Measurements from ENCODE around the gene C19orf81.
"Not testable (repeated sequence)": the region's sequence is repeated elsewhere in the genome, so short reads cannot be mapped to it uniquely, and the experiment has no call there.

Gene C19orf81

DNA sequence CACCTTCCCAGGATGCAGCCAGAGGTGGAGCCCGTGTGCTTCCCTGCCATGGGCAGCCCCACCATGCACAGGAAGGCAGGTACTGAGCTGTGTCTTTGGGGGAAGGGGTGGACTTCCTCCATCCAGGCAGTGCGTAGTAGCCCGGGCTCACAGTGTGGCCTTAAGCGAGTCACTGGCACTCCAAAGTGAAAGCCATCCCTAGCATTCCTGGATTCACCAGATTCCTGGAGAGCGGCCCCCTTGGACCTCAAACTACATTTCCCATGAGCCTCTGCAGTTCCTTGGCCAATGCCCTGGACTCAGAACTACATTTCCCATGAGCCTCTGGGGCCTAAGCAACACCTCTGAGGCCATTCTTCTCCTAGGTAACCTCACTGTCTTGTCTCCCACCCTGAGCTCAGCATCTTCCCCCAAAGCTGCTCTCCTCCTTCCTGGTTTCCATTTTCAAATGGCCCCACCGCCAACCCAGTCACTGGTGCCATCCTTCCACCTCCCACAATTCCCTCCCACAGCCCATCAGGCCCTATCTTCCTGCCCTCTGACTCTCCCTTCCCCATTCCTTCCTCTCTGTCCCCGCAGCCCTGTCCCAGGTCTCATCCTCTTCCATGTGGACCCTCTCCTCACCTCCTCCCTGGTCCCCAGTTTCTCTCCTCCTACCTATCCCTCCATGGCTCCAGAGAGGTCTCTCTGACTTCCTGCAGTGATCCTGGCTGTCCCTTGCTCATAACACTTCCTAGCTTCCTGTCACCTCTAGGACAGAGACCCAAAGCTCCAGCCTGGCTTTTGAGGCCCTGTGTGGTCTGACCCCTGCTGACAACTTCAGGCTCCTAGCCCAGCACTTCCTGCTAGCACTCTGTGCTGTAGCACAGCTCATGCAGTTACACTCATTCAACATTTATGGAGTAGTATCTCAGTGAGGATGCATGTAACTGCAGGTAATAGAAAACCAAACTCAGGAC, at the start of gene C19orf81:
C19orf81 (plus strand) TSS at position 13 of the 959 bp plus-strand sequence; CDS start at position 13, 0 bp downstream.
- peak; percentile 18 for DNase-seq (ENCODE audit: low read depth)

DNA sequence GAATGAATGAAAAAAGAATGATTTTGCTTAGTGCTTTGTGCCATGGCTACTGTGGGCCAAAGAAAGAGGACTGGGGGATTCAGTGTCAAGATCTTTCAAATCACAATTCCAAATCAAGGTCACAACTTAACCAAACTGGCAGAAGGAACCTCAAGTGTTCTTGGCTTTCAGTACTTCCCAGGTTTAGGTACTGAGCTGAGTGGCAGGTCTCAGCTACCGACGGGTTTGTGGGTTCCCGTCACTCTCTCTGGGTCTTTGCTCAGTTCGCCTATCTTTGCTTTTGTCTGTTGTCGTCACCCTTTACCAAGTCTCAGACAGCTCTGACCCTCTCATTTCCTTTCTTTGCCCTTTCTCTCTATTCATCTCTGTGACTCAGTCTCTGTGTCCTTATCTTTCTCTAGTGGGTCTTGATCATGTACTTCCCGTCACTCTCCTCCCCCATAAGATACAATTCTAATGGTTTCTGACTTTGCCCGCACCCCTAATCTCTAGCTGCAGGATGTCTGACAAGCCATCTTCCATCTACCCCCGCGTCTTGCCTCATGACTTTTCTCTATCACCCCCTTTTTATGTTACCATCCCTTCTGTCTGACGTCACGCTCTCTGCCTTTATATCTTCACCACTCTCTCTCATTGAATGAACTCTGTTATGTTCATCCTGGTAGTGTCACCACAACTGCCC, 47.7 kb upstream of the C19orf81 start:
- DNase-seq (ENCODE audit: low read depth): no peak

DNA sequence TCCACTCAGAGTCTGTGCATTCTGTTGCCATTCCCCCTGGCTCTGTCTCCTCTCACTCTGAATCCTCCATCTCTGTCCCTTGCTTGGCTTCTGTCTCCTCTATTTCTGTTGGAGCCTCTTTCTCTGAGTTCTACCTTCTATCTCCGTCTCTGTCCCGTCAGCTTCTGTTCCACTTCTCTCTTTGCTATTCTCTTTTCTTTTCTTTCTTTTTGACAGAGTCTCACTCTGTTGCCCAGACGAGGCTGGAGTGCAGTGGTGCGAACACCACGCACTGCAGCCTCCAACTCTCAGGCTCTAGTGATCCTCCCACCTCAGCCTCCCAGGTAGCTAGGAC, 47.2 kb upstream of the C19orf81 start:
- no peak for DNase-seq (ENCODE audit: low read depth)

DNA sequence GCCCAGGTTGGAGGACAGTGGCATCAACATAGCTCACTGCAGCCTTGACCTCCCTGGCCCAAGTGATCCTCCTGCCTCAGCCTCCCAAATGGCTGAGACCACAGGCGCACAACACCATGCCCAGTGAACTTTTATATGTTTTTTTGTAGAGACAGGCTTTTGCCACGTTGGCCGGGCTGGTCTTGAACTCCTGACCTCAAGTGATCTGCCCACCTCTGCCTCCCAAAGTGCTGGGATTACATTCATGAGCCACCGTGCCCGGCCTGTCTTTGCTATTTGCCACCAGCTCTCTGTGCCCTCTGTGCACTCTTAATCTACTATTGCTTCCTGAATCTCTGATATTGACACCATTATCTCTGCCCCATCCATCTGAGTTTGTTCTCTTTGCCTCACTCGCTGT, 46.7 kb upstream of the C19orf81 start:
- DNase-seq (ENCODE audit: low read depth): no peak

DNA sequence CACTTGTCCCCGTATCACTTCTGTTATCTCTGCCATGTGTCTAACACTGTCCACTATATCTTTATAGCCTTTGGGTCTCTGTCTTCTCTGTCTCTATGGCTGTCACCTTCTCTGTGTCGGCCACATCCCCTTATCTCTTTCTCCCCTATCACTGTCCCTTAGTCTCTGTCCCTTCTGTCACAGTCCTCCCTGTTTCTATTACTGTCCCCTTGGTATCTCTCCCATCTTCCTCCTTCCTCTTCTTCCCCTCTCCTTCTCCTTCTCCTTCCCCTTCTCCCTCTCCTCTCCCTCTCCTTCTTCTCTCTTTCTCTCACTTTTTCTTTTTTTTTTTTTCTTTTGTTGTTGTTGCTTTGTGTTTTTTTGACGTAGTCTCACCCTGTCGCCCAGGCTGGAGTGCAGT, 46.3 kb upstream of the C19orf81 start:
- DNase-seq (ENCODE audit: low read depth): no peak

DNA sequence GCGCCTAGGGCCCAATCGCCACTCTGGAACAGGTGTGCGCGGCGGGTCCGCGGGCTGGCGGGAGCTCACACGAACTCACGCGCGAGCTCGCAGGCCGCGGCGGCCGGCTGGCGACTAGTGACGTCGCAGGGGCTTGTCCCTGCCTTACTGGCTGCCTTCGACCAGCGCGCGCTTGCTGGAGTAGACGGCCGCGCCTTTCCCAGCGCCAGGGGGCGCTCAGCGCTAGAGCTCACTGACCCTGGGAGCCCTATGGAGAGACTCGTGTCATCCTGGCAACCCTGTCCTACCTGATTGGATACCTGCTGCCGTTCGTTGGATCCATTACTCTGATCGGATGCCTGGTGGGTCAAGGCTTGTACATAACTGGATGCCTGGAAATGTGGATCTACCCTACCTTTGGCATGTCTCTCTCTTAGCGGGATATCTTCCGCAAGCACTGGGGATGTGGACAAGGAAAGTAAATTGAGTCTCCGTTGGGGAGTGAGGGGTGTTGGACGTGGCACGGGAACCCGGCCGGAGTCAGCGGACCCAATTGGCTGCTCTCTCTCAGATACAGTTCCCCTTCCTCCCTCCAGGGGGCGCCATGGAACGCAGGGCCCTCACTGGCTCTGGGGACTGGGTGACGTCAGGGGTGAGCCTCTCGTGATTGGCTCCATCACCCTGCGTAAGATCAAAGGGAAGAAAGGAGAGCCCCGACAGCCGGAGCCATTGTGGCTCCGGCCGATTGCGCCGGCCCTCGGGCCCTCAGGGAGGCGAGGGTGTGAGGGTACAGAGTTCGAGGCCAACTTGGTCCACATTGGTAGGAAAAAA, 44.8 kb upstream of the C19orf81 start:
- not testable (repeated sequence) for DNase-seq (ENCODE audit: low read depth)

DNA sequence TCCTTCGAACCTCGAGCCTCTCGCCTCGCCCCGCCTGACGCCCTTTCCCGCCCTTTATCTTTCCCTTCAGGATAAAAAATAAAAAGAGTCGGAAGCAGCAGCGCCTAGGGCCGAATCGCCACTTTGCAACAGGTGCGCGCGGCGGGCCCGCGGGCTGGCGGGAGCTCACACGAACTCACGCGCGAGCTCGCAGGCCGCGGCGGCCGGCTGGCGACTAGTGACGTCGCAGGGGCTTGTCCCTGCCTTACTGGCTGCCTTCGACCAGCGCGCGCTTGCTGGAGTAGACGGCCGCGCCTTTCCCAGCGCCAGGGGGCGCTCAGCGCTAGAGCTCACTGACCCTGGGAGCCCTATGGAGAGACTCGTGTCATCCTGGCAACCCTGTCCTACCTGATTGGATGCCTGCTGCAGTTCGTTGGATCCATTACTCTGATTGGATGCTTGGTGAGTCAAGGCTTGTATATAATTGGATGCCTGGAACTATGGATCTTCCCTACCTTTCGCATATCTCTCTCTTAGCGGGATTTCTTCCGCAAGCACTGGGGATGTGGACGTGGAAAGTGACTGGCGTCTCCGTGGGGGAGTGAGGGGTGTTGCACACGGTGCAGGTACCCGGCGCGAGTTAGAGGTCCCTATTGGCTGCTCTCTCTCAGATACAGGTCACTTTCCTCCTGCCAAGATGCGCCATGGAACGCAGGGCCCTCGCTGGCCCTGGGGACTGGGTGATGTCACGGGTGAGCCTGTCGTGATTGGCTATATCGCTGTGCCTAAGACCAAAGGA, 43.0 kb upstream of the C19orf81 start:
- DNase-seq (ENCODE audit: low read depth): peak; percentile 9

DNA sequence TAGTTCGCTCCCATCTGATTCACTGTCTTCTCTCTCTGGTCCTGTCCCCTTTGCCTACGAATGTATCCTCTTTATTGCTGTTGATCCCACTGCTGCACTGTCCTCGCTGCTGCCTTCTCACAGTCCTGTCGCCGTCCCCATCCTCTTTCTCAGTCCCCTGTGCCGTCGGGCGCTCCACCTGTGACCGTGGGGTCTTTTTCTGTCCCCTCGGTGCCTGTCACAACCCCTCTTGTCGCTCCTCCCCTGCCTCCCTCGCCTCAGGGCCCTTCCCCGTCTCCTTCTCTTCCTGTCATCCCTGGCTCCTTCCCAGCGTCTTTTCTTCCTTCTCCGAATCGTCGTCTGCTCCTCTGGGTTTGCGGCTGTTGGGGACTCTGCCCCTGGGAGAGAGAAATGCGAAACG, 41.9 kb upstream of the C19orf81 start:
- no peak for DNase-seq (ENCODE audit: low read depth)

DNA sequence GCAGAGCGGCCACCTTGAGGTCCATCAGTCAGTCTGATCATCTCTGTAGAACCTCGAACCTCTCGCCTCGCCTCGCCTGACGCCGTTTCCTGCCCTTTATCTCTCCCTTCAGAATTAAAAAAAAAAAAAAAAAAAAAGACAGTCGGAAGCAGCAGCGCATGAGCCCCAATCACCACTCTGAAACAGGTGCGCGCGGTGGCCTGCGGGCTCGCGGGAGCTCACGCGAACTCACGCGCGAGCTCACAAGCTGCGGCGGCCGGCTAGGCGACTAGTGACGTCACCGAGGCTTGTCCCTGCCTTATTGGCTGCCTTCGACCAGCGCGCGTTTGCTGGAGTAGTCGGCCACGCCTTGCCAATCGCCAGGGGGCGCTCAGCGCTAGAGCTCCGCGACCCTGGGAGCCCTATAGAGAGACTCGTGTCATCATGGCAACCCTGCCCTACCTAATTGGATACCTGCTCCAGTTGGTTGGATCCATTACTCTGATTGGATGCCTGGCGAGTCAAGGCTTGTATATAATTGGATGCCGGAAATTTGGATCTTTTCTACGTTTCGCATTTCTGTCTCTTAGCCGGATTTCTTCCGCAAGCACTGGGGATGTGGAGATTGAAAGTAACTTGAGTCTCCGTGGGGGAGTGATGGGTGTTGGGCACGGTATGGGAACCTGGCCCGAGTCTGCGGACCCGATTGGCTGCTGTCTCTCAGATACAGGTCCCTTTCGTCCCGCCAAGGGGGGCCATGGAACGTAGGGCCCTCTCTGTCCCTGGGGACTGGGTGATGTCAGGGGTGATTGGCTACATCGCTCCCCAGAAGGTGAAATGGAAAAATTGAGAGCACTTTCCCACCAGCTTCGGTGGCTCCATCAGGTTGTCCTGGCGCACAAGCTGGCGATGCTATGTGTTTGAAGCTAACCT, 41.1 kb upstream of the C19orf81 start:
- DNase-seq (ENCODE audit: low read depth): peak; percentile 92

DNA sequence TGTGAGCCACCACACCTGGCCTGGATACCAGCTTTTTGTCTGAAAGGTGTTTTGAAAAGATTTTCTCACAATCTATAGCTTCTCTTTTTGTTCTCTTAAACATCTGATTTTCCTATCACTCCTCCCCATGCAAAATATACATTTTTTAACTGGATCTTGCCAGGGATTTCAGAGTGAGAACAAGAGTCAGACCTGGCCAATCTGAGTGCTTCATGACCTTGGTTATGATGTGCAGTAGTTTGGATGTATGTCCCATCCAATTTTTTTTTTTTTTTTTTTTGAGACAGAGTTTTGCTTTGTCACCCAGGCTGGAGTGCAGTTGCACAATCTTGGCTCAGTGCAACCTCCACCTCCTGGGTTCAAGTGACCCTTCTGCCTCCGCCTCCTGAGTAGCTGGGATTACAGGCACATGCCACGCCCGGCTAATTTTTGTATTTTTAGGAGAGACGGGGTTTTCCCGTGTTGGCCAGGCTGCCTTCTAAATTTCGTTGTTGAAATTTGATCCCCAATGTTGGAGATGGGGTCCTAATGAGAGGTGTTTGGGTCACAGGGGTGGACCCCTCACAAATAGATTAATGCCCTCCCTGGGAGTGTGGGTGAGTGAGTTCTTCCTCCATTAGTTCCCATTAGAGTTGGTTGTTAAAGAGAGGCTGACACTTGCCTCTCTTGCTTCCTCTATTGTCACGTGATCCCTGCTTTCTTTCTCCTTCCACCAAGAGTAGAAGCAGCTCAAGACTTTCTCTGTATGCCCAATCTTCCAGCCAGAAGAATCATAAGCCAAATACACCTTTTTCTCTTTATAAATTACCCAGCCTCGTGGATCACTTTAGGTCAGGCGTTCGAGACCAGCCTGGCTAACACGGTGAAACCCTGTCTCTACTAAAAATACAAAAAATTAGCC, 36.5 kb upstream of the C19orf81 start:
- DNase-seq (ENCODE audit: low read depth): not testable (repeated sequence)

DNA sequence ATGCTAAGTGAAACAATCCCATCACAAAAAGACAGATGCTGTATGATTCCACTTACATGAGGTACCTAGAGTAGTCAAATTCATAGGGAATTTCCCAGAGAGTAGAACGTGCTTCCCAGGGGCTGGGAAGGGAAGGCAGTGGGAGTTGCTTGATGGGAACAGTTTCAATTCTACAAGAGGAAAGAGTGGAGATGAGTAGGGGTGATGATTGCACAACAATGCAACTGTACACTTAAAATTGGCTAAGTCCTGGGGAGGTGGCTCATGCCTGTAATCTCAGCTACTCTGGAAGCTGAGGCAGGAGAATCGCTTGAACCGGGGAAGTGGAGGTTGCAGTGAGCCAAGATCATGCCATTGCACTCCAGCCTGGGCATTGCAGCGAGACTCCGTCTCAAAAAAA, 30.9 kb upstream of the C19orf81 start:
- DNase-seq (ENCODE audit: low read depth): not testable (repeated sequence)

DNA sequence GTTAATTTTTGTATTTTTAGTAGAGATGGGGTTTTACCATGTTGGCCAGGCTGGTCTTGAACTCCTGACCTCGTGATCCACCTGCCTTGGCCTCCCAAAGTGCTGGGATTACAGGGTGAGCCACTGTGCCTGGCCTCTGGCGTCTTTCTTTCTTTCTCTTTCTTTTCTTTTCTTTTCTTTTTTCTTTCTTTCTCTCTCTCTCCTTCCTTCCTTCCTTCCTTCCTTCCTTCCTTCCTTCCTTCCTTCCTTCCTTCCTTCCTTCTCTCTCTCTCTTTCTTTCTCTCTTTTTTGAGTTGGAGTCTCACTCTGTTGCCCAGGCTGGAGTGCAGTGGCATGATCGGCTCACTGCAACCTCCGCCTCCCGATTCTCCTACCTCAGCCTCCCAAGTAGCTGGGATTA, 30.1 kb upstream of the C19orf81 start:
- DNase-seq (ENCODE audit: low read depth): not testable (repeated sequence)

DNA sequence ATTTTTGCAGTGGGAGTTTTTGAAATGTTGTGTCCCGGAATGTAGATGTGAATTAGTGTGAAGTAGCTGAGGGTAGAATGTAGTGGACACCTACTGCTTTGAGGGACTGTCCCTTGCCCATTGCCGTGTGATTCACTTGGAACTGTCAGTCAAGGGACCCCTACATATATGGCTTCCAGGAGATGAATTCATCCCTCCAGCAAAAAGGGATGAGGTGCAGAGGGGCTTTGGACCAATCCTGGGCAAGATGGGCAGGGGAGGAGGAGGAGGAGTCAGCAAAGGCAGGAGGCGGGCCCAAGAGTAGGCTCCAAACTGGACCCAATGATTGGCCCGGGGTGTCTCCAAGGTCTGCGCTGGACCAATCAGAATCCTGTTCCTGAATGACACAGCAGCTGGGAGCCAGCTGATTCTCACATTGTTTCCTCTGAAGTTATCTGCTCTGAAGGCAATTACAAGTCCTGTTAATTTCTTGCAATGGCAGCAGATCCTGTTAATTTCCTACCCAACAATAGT, 28.8 kb upstream of the C19orf81 start:
- DNase-seq (ENCODE audit: low read depth): not testable (repeated sequence)

DNA sequence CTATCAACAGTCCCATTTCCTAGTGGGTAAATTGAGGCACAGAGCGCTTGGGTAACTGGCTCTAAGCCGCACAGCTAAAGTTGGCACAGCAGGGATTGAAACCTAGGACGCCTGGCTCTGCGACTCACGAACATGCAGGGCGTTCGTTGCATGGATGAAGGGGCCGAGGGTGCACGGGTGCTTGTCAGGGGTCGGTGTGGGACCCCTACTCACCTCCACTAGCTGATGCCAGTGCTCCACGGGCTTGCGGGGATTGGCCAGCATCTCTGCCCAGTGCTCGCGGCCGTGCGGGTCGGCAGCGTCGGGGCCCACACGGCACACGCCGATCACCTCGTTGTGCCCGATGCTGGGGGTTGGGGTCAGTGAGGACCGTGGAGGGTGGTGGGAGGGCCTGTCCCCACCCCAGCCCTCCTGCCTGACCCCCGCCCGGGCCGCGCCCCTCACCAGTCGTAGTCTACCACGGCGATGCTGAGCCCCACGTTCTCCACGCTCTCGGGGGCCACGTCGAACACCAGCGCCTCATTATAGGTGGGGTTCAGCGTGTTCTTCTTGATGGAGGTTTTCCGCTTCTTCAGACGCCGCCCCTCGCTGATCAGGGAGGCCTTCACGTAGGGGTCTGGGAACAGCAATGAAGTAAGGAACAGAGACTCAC, 24.2 kb upstream of the C19orf81 start:
- DNase-seq (ENCODE audit: low read depth): no peak

DNA sequence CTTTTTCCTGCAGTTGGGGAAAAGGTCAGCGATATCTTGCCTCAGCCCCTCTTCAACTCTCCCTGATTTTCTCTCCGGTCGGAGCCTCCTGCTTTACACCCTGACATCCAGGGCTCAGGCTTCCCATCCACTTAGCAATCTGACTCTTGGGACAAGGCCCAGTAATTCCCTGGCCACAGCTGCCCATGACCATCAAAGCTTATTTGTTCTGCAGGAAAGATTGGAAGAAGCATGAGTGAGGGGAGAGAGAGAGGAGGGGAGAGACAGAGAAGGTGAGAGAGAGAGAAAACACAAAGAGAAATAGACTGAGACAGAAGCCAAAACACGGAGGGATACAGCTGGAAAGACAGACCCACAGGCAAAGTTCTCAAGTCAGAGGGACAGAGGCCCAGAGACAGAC, 23.2 kb upstream of the C19orf81 start:
- DNase-seq (ENCODE audit: low read depth): no peak

DNA sequence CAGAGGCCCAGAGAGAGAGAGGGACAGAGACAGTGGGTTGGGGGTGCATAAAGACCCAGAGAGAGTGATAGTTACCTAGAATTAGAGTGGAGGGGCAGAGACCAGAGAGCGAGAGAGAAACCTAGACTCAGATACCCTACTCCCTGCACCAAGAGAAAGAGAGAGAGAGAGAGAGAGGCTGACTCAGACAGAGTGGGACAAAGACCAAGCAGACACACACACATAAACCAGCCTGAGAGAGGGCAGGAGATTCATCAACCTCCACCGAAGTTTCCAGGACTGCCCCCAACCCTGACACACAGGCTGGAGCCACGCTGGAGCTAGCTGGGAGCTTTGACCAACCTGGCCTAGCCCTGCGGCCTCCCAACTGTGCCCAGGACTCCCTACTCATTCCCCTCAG, 22.4 kb upstream of the C19orf81 start:
- DNase-seq (ENCODE audit: low read depth): no peak

DNA sequence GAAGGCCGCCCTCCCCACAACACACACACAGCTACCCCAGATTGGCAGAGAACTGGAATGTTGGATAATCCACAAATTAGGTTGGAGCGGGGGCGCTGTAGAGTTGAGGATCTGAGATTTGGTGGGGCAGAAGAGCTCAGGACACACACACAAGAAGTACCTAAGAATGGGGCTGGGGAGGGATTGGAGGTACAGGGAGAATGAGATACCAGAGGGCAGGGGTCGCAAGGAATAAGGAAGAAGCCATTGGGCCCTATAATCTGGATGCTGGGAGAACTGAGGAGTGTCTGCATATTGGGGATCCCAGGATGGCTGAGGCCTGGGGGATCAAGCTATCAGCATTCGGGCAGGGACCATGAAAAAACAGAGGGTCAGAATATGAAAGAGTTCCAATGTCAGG, 21.1 kb upstream of the C19orf81 start:
- no peak for DNase-seq (ENCODE audit: low read depth)

DNA sequence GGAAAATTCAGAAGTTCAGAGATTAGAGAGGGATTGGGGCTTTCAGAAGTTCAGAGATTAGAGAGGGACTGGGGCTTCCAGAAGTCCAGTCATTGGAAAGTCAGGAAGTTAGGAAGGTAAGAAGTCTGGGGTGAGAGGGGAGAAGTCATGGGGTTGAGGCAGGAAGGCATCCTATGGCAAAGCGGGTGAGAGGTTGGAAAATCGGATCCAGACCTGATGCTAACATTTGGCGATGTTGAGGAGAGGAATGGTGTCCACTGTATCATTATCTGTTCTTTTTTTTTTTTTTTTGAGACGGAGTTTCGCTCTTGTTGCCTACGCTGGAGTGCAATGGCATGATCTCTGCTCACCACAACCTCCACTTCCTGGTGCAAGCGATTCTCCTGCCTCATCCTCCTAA, 20.7 kb upstream of the C19orf81 start:
- no peak for DNase-seq (ENCODE audit: low read depth)

DNA sequence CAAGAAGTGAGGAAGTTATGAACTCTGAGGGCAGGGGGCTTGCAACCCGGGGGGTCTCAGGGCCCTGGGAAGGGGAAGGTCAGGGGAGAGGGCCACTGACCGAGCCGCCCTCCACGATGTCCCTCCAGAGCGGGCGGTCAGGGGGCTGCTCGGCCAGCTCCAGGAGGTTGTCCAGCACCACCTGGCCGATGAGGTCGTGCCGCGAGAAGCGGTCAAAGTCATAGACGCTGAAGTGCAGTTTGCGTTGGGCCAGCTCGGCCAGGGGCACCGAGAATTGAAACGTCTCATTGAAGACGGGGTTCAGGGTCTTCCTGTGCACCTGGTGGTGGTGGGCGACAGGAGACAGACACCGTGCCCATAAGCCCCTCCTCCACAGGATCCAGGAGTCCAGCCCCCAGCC, 20.1 kb upstream of the C19orf81 start:
- DNase-seq (ENCODE audit: low read depth): no peak
